Activated T-cell treated with anti-CD3 and anti-CD28 coated beads, Interleukin-2, amount 50 U/mL, for 72 hours (primary cell): ENCODE measurements around the gene LIPG. TPM values are rescaled to one million over a fixed set of nuclear protein-coding genes. Genes with fewer than 3 reads are reported as not detected.

Experiments used
- ATAC-seq, 2 donors: fragments of 150-1000 bp; cut with Tn5 transposase; replicated peaks in 1 of 2; 2 replicates each; pipeline ENCODE4 v1.10.0; 2021; ENCODE audit warnings: moderate library complexity in 2 of 2, mild to moderate bottlenecking in 1 of 2
- DNase-seq, 2 donors: peaks; one replicate each; pipeline ENCODE4 v3.0.0; 2021 to 2022; ENCODE audit warnings: mixed read lengths in 1 of 2
- H3K27ac Mint-ChIP-seq: one replicate; pipeline ENCODE4 v1.8.0; 2022; ENCODE audit warnings: mild to moderate bottlenecking, moderate library complexity, mixed read lengths
- H3K27me3 Mint-ChIP-seq: one replicate; pipeline ENCODE4 v1.8.0; 2022; ENCODE audit warnings: low read depth, mixed read lengths
- H3K36me3 Mint-ChIP-seq, 2 donors: one replicate each; pipeline ENCODE4 v1.8.0; 2022; ENCODE audit warnings: mixed read lengths in 2 of 2, mild to moderate bottlenecking in 1 of 2; ENCODE audit not compliant: insufficient read depth in 2 of 2
- H3K4me1 Mint-ChIP-seq: one replicate; pipeline ENCODE4 v1.8.0; 2022; ENCODE audit warnings: low read depth, mixed read lengths
- H3K4me3 Mint-ChIP-seq, 2 donors: one replicate each; pipeline ENCODE4 v1.8.0; 2022; ENCODE audit warnings: mild to moderate bottlenecking in 2 of 2, mixed read lengths in 2 of 2, moderate library complexity in 2 of 2
- H3K9me3 Mint-ChIP-seq, 2 donors: one replicate each; pipeline ENCODE4 v1.8.0; 2022; ENCODE audit warnings: mixed read lengths in 2 of 2
- total RNA-seq, 2 donors: library from RNA; stranded (reverse); gene quantifications; one replicate each; pipeline ENCODE4 v1.2.3, GENCODE V29; 2022

Gene LIPG
- total RNA-seq, 2 donors from 2014 or later, result 0.12 TPM; not detected in 1

GRCh38 chr18:49525981-49526380 is 35.9 kb upstream of the LIPG start:
- Mint-ChIP-seq H3K27ac (no peak overlapping the region), H3K9me3 (no peaks in the 10 kb centered on the region), H3K4me1 (no peaks in the 10 kb centered on the region), H3K27me3 (peaks cover 11% of the 10 kb centered on the region), H3K36me3 (no peaks in the 10 kb centered on the region), H3K4me3 (no peak overlapping the region)
- ATAC-seq (no peak), DNase-seq (no peak)

GRCh38 chr18:49527631-49528327 is 34.1 kb upstream of the LIPG start:
- Mint-ChIP-seq H3K36me3 (no peaks in the 10 kb centered on the region), H3K27me3 (peaks cover 11% of the 10 kb centered on the region), H3K4me1 (no peaks in the 10 kb centered on the region), H3K27ac (no peak overlapping the region), H3K4me3 (no peak overlapping the region), H3K9me3 (no peaks in the 10 kb centered on the region)
- ATAC-seq (no peak), DNase-seq (no peak)

- no peaks in the 10 kb centered on the region for H3K9me3 Mint-ChIP-seq
- H3K4me3 Mint-ChIP-seq, result no peak overlapping the region
- no peak overlapping the region for H3K27ac Mint-ChIP-seq
- H3K36me3 Mint-ChIP-seq, result no peaks in the 10 kb centered on the region
- DNase-seq (no peak), ATAC-seq (no peak)
- no peaks in the 10 kb centered on the region for H3K4me1 Mint-ChIP-seq
- H3K27me3 Mint-ChIP-seq, result peaks cover 11% of the 10 kb centered on the region
These were observed 32.3 kb upstream of the LIPG start for GRCh38 chr18:49529596-49529995.

GRCh38 chr18:49531678-49532153 is 30.1 kb upstream of the LIPG start:
- Mint-ChIP-seq H3K4me3 (no peak overlapping the region), H3K4me1 (no peaks in the 10 kb centered on the region), H3K27me3 (peaks cover 11% of the 10 kb centered on the region)

GRCh38 chr18:49534846-49535601 is 26.8 kb upstream of the LIPG start:
- ATAC-seq (no peak), DNase-seq (no peak)
- H3K4me1 Mint-ChIP-seq, result no peaks in the 10 kb centered on the region
- H3K9me3 Mint-ChIP-seq, result no peaks in the 10 kb centered on the region
- H3K4me3 Mint-ChIP-seq, result no peak overlapping the region
- H3K27me3 Mint-ChIP-seq, result peaks cover 4% of the 10 kb centered on the region
- H3K36me3 Mint-ChIP-seq, result no peaks in the 10 kb centered on the region
- H3K27ac Mint-ChIP-seq, result no peak overlapping the region

More at GRCh38 chr18:49531678-49532153, 30.1 kb upstream of the LIPG start:
- DNase-seq, result no peak
- Mint-ChIP-seq H3K9me3 (no peaks in the 10 kb centered on the region), H3K36me3 (no peaks in the 10 kb centered on the region), H3K27ac (no peak overlapping the region)
- ATAC-seq, result no peak

GRCh38 chr18:49537232-49537896 is 24.5 kb upstream of the LIPG start:
- Mint-ChIP-seq H3K36me3 (no peaks in the 10 kb centered on the region), H3K9me3 (no peaks in the 10 kb centered on the region), H3K4me3 (no peak overlapping the region), H3K4me1 (no peaks in the 10 kb centered on the region), H3K27me3 (no peaks in the 10 kb centered on the region), H3K27ac (no peak overlapping the region)
- ATAC-seq, result no peak
- DNase-seq, result no peak

- H3K9me3 Mint-ChIP-seq, result no peaks in the 10 kb centered on the region
- no peak for DNase-seq
- H3K4me1 Mint-ChIP-seq, result no peaks in the 10 kb centered on the region
- H3K4me3 Mint-ChIP-seq, result no peak overlapping the region
- H3K27me3 Mint-ChIP-seq, result peaks cover 8% of the 10 kb centered on the region
- H3K36me3 Mint-ChIP-seq, result no peaks in the 10 kb centered on the region
- ATAC-seq, result no peak
- H3K27ac Mint-ChIP-seq, result no peak overlapping the region
These were observed 17.5 kb upstream of the LIPG start for GRCh38 chr18:49544362-49544761.

- Mint-ChIP-seq H3K27ac (no peak overlapping the region), H3K9me3 (no peaks in the 10 kb centered on the region), H3K27me3 (peaks cover 13% of the 10 kb centered on the region), H3K36me3 (no peaks in the 10 kb centered on the region), H3K4me3 (no peak overlapping the region), H3K4me1 (no peaks in the 10 kb centered on the region)
- no peak for ATAC-seq
- no peak for DNase-seq
These were observed 15.6 kb upstream of the LIPG start for GRCh38 chr18:49546278-49546677.

- Mint-ChIP-seq H3K27ac (no peak overlapping the region), H3K27me3 (peaks cover 13% of the 10 kb centered on the region), H3K4me3 (no peak overlapping the region), H3K9me3 (no peaks in the 10 kb centered on the region), H3K36me3 (no peaks in the 10 kb centered on the region), H3K4me1 (no peaks in the 10 kb centered on the region)
- DNase-seq, result no peak
- ATAC-seq, result no peak
These were observed 15.1 kb upstream of the LIPG start for GRCh38 chr18:49546719-49547273.

GRCh38 chr18:49547701-49548100 is 14.2 kb upstream of the LIPG start:
- Mint-ChIP-seq H3K27me3 (peaks cover 18% of the 10 kb centered on the region), H3K4me3 (no peak overlapping the region), H3K9me3 (no peaks in the 10 kb centered on the region), H3K27ac (no peak overlapping the region), H3K36me3 (no peaks in the 10 kb centered on the region), H3K4me1 (no peaks in the 10 kb centered on the region)
- ATAC-seq, result no peak
- no peak for DNase-seq

GRCh38 chr18:49548229-49548636 is 13.6 kb upstream of the LIPG start:
- ATAC-seq (no peak), DNase-seq (no peak)
- Mint-ChIP-seq H3K9me3 (no peaks in the 10 kb centered on the region), H3K27me3 (peaks cover 23% of the 10 kb centered on the region), H3K27ac (no peak overlapping the region), H3K4me3 (no peak overlapping the region), H3K36me3 (no peaks in the 10 kb centered on the region), H3K4me1 (no peaks in the 10 kb centered on the region)

- no peak for ATAC-seq
- Mint-ChIP-seq H3K4me1 (no peaks in the 10 kb centered on the region), H3K9me3 (no peaks in the 10 kb centered on the region), H3K27ac (no peak overlapping the region), H3K4me3 (no peak overlapping the region), H3K36me3 (no peaks in the 10 kb centered on the region), H3K27me3 (peaks cover 43% of the 10 kb centered on the region)
- no peak for DNase-seq
These were observed 11.1 kb upstream of the LIPG start for GRCh38 chr18:49550621-49551339.
